ENCODE data around the gene ADGRF5.
A peak's percentile ranks its signal among the peaks of the same experiment; 100 is the strongest.

Gene ADGRF5

DNA sequence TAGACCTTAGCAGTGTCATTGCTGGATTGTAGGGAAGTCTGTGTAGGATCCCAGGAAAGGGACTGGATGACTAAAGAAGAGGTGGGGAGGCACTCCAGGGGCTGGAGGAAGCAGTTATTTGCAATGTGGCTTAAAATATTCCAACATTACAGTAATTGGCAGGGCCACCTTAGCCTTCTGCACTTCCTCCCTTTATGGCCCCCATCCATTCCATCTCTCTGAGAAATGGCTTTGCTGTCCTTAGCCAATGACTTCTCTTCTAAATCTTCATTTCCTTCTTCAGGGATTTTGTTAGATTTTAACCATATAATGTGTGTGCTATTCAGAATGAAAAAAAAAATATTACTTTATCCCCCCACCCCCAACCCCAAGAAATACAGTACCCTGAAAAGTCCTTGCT, 6.4 kb downstream of the ADGRF5 start:
- no peak overlapping the region for H3K4me3 ChIP-seq (replicated peaks in 1 of 2; ENCODE audit: low read depth in 2 of 2, low read length in 2 of 2)
- DNase-seq (ENCODE audit: low read depth in 2 of 2): no peak
- TF ChIP-seq, protein P1, sequence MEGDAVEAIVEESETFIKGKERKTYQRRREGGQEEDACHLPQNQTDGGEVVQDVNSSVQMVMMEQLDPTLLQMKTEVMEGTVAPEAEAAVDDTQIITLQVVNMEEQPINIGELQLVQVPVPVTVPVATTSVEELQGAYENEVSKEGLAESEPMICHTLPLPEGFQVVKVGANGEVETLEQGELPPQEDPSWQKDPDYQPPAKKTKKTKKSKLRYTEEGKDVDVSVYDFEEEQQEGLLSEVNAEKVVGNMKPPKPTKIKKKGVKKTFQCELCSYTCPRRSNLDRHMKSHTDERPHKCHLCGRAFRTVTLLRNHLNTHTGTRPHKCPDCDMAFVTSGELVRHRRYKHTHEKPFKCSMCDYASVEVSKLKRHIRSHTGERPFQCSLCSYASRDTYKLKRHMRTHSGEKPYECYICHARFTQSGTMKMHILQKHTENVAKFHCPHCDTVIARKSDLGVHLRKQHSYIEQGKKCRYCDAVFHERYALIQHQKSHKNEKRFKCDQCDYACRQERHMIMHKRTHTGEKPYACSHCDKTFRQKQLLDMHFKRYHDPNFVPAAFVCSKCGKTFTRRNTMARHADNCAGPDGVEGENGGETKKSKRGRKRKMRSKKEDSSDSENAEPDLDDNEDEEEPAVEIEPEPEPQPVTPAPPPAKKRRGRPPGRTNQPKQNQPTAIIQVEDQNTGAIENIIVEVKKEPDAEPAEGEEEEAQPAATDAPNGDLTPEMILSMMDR (IDR thresholded peaks at IDR 0.05; ENCODE audit: low read depth, low read length): no peak

DNA sequence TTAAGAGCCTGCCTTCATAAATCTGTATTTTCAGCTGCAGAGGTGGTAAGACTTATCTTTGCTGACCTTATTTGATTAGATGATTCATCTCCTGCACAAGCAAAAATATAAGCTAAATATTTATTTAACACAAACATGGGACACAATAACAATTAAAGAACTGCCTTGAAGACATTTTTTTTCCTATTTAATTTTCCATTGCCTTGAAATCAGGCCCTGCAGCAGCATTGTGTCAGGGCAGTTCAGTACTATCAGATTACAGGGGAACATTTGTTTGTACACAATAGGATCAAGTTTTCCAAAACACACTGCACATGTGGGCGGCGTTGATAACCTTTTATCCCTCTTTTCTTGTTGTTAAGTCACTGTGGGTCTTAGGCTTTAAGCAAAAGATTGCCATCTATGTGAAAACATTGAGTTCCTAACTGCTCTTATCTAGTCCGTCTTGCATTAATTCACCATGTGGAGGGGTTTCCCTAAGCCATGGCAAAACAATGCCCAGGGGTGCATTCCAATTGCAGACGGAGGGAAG, 7.4 kb downstream of the ADGRF5 start:
- no peak overlapping the region for H3K4me3 ChIP-seq (replicated peaks in 1 of 2; ENCODE audit: low read depth in 2 of 2, low read length in 2 of 2)
- no peak for DNase-seq (ENCODE audit: low read depth in 2 of 2)
- TF ChIP-seq, protein P1 (IDR thresholded peaks at IDR 0.05; ENCODE audit: low read depth, low read length): no peak

DNA sequence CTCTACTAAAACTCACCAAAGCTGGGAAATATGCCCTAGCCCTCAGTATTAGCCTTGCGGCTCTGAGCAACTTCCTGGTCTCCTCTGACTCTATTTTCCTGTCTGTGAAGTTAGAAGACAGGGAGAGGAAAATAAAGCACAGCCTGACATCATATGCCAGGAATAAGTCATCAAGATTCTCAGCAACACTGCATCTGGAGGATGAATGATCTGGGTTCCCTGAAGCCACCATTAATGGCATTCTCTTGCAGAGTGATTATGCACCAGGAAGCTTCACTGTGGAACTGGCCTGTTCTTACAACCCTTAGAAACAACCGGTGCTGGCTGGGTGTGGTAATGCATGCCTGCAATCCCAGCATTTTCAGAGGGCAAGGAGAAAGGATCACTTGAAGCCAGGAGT, 12.4 kb downstream of the ADGRF5 start:
- TF ChIP-seq, protein P1 (IDR thresholded peaks at IDR 0.05; ENCODE audit: low read depth, low read length): no peak
- H3K4me3 ChIP-seq (replicated peaks in 1 of 2; ENCODE audit: low read depth in 2 of 2, low read length in 2 of 2): no peak overlapping the region
- DNase-seq (ENCODE audit: low read depth in 2 of 2): peak; percentile 42 to 81

DNA sequence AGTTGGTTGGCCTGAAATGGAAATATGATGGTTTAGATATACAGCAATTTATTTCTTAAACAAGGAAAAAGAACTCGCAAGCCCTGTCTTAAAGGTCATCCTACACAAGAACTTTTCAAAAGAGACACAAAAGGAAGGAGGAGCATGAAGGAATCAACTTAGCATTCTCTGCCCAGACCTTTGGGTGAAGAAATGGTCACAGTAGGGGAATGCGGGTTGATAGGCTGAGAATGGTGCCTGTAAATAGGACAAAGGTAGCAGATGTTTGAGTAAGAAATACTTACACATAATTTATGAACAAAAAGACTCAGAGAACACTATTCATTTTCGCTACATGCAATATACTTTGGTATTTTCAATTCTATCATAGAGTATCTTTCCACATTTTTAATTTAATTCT, 15.0 kb downstream of the ADGRF5 start:
- no peak for DNase-seq (ENCODE audit: low read depth in 2 of 2)
- H3K4me3 ChIP-seq (replicated peaks in 1 of 2; ENCODE audit: low read depth in 2 of 2, low read length in 2 of 2): no peak overlapping the region
- TF ChIP-seq, protein P1 (IDR thresholded peaks at IDR 0.05; ENCODE audit: low read depth, low read length): no peak

DNA sequence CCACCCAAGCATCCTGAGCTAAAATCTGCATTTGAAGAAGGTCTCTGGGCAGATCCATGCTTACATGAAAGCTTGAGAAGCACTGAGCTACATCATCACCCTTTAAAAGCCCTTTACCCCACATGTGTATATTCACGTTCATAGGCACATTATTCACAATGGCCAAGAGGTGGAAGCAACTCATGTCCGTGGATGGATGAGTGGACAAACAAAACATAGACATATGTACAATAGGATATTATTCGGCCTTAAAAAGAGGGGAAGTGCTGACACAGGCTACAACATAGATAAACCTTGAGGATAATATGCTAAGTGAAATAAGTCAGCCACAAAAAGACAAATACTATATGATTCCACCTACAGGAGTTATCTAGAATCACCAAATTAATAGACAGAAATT, 17.6 kb downstream of the ADGRF5 start:
- no peak overlapping the region for H3K4me3 ChIP-seq (replicated peaks in 1 of 2; ENCODE audit: low read depth in 2 of 2, low read length in 2 of 2)
- TF ChIP-seq, protein P1 (IDR thresholded peaks at IDR 0.05; ENCODE audit: low read depth, low read length): no peak
- DNase-seq (ENCODE audit: low read depth in 2 of 2): no peak

DNA sequence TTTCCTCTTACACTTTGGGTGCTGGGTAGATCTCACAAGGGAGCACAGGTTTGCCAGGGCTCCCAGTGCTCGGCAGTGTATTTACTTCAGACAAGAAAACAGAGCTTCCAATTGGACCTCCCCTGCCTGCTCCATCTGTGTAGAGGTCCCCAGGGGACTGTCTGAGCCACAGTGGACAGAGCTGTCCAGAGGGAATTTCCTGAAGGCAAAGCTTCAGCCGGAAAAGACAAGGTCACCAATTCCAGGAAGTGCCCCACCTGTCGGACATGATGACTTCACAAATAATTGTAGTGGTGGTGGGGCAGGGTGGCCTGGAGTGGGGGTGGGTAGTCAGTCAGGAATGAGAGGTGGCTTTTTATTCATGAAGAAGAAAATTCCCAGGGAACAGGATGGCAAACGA, 18.6 kb downstream of the ADGRF5 start:
- TF ChIP-seq, protein P1 (IDR thresholded peaks at IDR 0.05; ENCODE audit: low read depth, low read length): no peak
- DNase-seq (ENCODE audit: low read depth in 2 of 2): peak in 1 of 2 donors; percentile 52
- no peak overlapping the region for H3K4me3 ChIP-seq (replicated peaks in 1 of 2; ENCODE audit: low read depth in 2 of 2, low read length in 2 of 2)

DNA sequence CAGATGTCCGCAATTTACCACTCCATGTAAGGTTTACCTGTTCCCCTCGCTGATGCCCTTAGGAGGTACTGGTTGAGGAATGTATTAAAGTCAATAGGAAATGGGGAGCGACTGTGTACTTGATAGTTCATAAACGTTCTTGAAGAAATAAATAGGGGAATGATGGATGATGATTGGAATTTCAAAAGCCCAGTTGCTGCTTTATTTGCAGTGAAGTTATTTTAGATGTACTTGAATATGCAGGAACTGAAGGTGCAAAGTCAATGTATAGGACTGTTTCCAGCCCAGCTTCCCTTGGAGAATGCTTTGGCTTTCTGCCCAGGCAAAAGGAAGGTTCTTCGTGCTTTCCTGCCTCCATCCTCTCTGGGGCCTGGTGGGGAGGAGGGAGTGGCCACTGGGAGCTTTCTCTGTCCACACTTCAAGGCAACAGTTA, 19.8 kb downstream of the ADGRF5 start:
- DNase-seq (ENCODE audit: low read depth in 2 of 2): peak; percentile 44 to 64
- TF ChIP-seq, protein P1 (IDR thresholded peaks at IDR 0.05; ENCODE audit: low read depth, low read length): no peak
- H3K4me3 ChIP-seq (replicated peaks in 1 of 2; ENCODE audit: low read depth in 2 of 2, low read length in 2 of 2): no peak overlapping the region
